Omental fat pad (tissue), 4 donors: ENCODE measurements around the gene USP53. TPM values are rescaled to one million over a fixed set of nuclear protein-coding genes. Genes with fewer than 3 reads are reported as not detected.

Experiments used
- ATAC-seq: fragments of 150-250 bp; one replicate; pipeline ENCODE4 v1.9.1; 2016; ENCODE audit warnings: mild to moderate bottlenecking, moderate library complexity; ENCODE audit not compliant: low FRiP score
- DNase-seq: peaks from one replicate; pipeline ENCODE4 v3.0.0-alpha.2; 2019; ENCODE audit warnings: low spot score
- CTCF ChIP-seq, 3 donors: fragments of 450-650 bp; IDR thresholded peaks; one replicate each; pipeline ENCODE4 v1.5.1; 2016 to 2017; ENCODE audit warnings: antibody characterized with exemption in 3 of 3, mild to moderate bottlenecking in 3 of 3, moderate library complexity in 2 of 3
- total RNA-seq, 4 donors: library from RNA; depleted of rRNA; stranded (reverse); fragments of >200 nt; gene quantifications; one replicate each; pipeline ENCODE4 v1.1.0, GENCODE V29; 2016

Gene USP53
- total RNA-seq, 4 donors from 2014 or later: 55.5 to 143 (median 105) TPM

DNA sequence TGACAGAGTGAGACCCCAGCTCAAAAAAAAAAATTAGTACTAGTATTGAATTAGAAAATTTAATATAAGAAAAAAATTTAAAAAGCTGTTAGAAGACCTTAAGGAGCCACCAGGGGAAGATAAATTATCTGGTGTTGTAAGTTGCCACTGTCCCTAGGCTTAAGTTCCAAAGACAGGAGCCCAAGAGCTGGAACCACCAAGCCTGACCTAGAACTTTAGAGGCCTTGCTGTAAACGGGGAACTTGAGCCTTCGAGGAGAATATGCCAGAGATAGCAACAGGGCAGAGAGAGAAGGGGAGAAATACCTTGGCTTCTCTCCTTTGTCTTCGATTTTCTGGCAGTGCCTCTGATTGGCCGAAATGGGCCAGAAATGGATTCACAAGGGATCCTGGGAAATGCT is 8.9 kb downstream of the USP53 start:
- no peak for TF ChIP-seq CTCF (IDR thresholded peaks at IDR 0.05)

DNA sequence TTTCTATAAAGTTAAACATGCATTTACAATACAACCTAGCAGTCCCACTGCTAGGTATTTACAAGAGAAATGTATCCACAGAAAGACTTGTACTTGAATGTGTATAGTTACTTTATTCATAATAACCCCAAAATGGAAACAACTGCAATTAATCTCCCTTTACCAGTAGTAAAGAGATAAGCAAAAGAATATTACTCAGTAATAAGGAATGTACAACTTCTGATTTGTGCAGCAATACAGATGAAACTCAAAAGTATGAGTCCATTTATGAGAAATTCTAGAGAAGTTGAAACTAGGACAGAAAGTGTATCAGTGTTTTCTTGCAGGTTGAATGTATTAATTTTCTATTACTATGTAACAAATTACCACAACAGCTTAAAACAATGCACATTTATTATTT is 15.2 kb downstream of the USP53 start:
- no peak for TF ChIP-seq CTCF (IDR thresholded peaks at IDR 0.05)
- DNase-seq (no peak), ATAC-seq (peak; percentile 74)

More for the DNA sequence above, 8.9 kb downstream of the USP53 start:
- DNase-seq (no peak), ATAC-seq (no peak)

DNA sequence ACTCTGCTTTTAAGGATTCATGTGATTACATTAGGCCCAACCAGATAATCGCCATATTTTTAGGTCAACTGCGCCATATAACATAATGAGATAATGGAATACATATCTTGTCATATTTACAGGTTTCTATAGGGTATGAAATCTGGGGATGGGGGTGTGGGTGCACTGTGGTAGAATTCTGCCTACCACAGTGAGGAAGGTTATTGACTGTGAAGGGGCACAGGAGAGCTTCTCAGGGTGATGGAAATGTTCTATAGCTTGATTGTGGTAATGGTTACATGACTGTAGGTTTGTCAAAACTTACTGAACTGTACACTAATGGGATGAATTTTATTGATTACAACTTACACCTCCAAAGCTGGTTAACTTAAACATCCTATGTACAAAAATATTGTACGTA is 15.9 kb downstream of the USP53 start:
- ATAC-seq (no peak), DNase-seq (no peak)
- TF ChIP-seq CTCF (IDR thresholded peaks at IDR 0.05): no peak

DNA sequence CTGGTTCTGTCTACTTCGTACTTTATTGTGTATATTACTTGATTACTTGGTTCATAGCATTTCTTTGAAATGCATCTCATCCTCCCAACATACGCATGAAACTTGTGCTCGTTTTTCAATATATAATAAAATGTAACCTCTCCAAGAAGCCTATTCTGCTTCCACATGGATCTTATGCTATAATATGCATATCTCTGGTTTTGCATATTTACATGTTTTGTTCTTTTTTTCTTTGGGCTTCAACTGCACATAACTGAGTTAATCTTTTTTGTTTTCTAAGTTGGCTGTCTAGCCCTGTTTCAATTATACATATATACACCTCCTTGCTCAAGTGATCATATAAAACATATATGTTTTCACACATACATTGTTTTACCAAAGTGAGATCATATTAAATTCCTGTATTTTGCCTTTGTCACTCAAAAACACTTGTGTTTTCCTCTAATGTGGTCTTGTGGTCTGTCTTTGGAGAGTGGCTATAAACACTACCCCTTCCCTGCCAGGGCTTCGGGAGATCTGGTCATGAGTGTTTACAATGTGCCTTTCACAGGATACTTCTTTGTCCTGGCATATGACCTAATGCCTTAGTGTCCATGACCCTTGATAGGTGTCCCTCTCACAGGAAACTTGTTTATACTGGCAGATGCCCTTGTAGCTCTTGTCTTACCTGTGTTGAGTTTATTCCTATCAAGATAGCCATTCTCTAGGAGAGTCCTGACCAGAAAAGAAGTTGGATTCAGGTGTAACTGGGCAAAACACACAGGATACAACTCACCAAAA is 17.6 kb downstream of the USP53 start:
- DNase-seq (no peak), ATAC-seq (no peak)
- no peak for TF ChIP-seq CTCF (IDR thresholded peaks at IDR 0.05)

DNA sequence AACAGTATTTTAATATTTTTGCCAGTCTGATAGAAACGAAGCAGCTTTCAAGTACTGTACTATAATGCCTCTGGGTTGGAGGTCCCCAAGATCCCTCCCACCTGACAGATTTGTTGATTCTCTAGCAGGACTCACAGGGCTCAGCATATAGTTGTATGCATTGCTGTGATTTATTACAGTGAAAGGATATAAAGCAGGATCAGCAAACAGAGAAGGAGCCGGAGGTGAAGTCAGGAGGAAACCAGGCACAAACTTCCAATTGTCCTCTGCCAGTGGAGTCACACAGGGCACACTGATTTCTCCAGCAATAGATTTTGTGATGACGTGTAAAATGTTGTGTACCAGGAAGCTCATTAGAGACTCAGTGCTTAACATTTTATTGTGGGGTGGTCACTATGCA is 19.0 kb downstream of the USP53 start:
- no peak for ATAC-seq
- DNase-seq: no peak
- TF ChIP-seq CTCF (IDR thresholded peaks at IDR 0.05): no peak

GRCh38 chr4:119232286-119232685 is 19.8 kb downstream of the USP53 start:
- DNase-seq (no peak), ATAC-seq (no peak)
- TF ChIP-seq CTCF (IDR thresholded peaks at IDR 0.05): no peak

GRCh38 chr4:119233191-119233590 is 20.7 kb downstream of the USP53 start:
- DNase-seq: no peak
- no peak for TF ChIP-seq CTCF (IDR thresholded peaks at IDR 0.05)
- no peak for ATAC-seq
